Smooth muscle cell (in vitro differentiated cells): ENCODE data around the gene SFT2D3. TPM values are rescaled to one million over a fixed set of nuclear protein-coding genes. Genes with fewer than 3 reads are reported as not detected.
A peak's percentile ranks its signal among the peaks of the same experiment; 100 is the strongest.

Source experiments
- DNase-seq: peaks from one replicate; lab custom pipeline; 2025; ENCODE audit not compliant: unreplicated experiment; lab: John Stamatoyannopoulos, UW
- H2AFZ ChIP-seq: fragments of 200-600 bp; sonication (generic); 2 replicates; pipeline ENCODE4 v1.6.0; 2016; ENCODE audit warnings: antibody characterized with exemption, low read depth, mild to moderate bottlenecking
- H3F3A ChIP-seq: fragments of 200-600 bp; sonication (generic); 2 replicates; pipeline ENCODE4 v1.6.0; 2017; ENCODE audit warnings: antibody characterized with exemption, low read depth
- H3K27ac ChIP-seq: fragments of 200-600 bp; sonication (generic); 2 replicates; pipeline ENCODE4 v1.5.1; 2016; ENCODE audit warnings: low read depth, mild to moderate bottlenecking
- H3K27me3 ChIP-seq: fragments of 200-600 bp; sonication (generic); 2 replicates; pipeline ENCODE4 v1.6.1; 2016; ENCODE audit warnings: low read depth, mild to moderate bottlenecking
- H3K36me3 ChIP-seq: fragments of 200-600 bp; sonication (generic); 2 replicates; pipeline ENCODE4 v1.5.1; 2016; ENCODE audit warnings: low read depth
- H3K4me1 ChIP-seq: fragments of 200-600 bp; sonication (generic); 2 replicates; pipeline ENCODE4 v1.5.1; 2016; ENCODE audit warnings: low read depth
- H3K4me2 ChIP-seq: fragments of 200-600 bp; sonication (generic); 2 replicates; pipeline ENCODE4 v1.6.0; 2016; ENCODE audit warnings: mild to moderate bottlenecking
- H3K4me3 ChIP-seq: fragments of 200-600 bp; sonication (generic); 2 replicates; pipeline ENCODE4 v1.5.1; 2016; ENCODE audit warnings: mild to moderate bottlenecking
- H3K79me2 ChIP-seq: fragments of 200-600 bp; sonication (generic); 2 replicates; pipeline ENCODE4 v1.6.0; 2016; ENCODE audit warnings: low read depth, mild to moderate bottlenecking
- H3K9ac ChIP-seq: fragments of 200-600 bp; sonication (generic); 2 replicates; pipeline ENCODE4 v1.6.0; 2016; ENCODE audit warnings: low read depth
- H3K9me3 ChIP-seq: fragments of 200-600 bp; sonication (generic); replicated peaks from 2 replicates; pipeline ENCODE4 v1.5.1; 2016; ENCODE audit warnings: low read depth
- H4K20me1 ChIP-seq: fragments of 200-600 bp; sonication (generic); 2 replicates; pipeline ENCODE4 v1.6.0; 2016; ENCODE audit warnings: low read depth
- CTCF ChIP-seq: fragments of 200-600 bp; sonication (generic); IDR thresholded peaks from 2 replicates; pipeline ENCODE4 v1.5.1; 2017; ENCODE audit warnings: borderline replicate concordance, mild to moderate bottlenecking, antibody characterized with exemption; ENCODE audit not compliant: insufficient read depth, poor library complexity, severe bottlenecking
- WGBS: methylation state at CpG from one replicate; pipeline ENCODE4 v1.1.7; 2016; ENCODE audit warnings: low lambda C conversion rate; 5-methylcytosine and 5-hydroxymethylcytosine counted together
- polyA plus RNA-seq: library from polyadenylated mRNA; unstranded; fragments of >200 nt; fragmentation: Nextera tagmentation; extraction: Ambion mirVana; gene quantifications from 2 replicates; pipeline ENCODE4 v1.2.1, GENCODE V29; 2016
- total RNA-seq: library from RNA; depleted of rRNA; stranded (reverse); fragments of >200 nt; gene quantifications from 2 replicates; pipeline ENCODE4 v1.2.3, GENCODE V29; 2014

SFT2D3 gene
- total and polyA plus RNA-seq, 2 experiments from 2014 or later: 7.0 TPM; not detected in 1

- no peak for DNase-seq
- H3K9ac ChIP-seq: peak within 1 kb of the TSS; percentile 48
- peak within 1 kb of the TSS; percentile 84 for H2AFZ ChIP-seq
These were observed 25.7 kb upstream of the SFT2D3 start, which contains the start of gene LIMS2 for GRCh38 chr2:127675331-127676261. TSS of gene LIMS2 (minus strand) at chr2:127675530. CDS start at chr2:127675024, 506 bp downstream.

DNA sequence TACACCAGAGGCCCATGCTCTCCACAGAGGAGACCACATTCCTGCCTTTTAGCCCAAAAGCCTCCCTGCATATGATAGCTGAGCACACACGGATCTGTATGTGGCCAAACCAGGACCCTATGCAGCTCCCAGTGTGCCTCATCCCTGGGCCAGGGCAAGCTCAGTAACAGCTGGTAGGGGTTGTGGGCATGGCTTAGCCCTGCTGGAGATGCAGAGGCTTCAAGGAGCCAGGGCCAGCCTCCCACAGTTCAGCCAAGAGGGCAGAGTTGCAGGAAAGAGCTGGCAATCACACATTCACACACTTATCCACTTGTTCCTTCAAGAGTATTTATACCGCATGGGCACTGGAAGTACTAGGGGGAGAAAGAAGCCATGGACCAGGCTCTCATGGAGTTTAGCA, 24.4 kb upstream of the SFT2D3 start:
- WGBS: 92% methylated on average over 2 of the region's 2 CpGs

More at GRCh38 chr2:127675331-127676261, 25.7 kb upstream of the SFT2D3 start, which contains the start of gene LIMS2:
- peak within 1 kb of the TSS; percentile 92 for H3K4me2 ChIP-seq
- H3K4me1 ChIP-seq: no peaks in the 10 kb centered on the region
- peaks cover 13% of the 10 kb centered on the region for H3K27me3 ChIP-seq
- WGBS: 4% methylated on average over 29 of the region's 56 CpGs
- no peaks in the 10 kb centered on the region for H3K36me3 ChIP-seq
- H4K20me1 ChIP-seq: no peaks in the 10 kb centered on the region
- peak within 1 kb of the TSS; percentile 61 for H3K4me3 ChIP-seq
- no peak for TF ChIP-seq CTCF
- H3K27ac ChIP-seq: no peak within 1 kb of the TSS
- H3F3A ChIP-seq: peaks cover 4% of the 10 kb centered on the region
- H3K9me3 ChIP-seq: no peaks in the 10 kb centered on the region
- H3K79me2 ChIP-seq: no peaks in the 10 kb centered on the region

DNA sequence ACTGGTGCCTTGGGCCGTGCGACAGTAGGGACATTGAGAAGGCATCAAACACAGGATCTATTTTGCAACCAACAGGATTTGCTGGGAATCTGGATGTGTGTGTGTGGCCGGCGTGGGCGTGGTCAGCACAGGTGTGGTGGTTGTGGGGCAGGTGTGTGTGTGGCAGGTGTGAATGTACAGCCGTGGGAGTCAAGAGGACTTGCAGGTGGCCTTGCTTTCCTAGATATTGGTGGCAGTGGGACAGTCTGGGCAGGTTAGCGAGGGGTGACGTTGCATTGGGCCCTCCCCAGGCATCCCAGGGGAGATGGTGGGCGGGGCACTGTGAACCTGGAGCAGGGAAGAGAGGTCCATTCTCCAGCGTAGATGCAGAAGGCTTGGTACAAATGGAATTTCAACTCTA, 22.8 kb upstream of the SFT2D3 start:
- peaks cover 10% of the 10 kb centered on the region for H3F3A ChIP-seq
- H3K4me1 ChIP-seq: peaks cover 7% of the 10 kb centered on the region
- H3K36me3 ChIP-seq: no peaks in the 10 kb centered on the region
- no peak overlapping the region for H3K9ac ChIP-seq
- H3K79me2 ChIP-seq: no peaks in the 10 kb centered on the region
- no peak for DNase-seq
- WGBS: 90% methylated on average over 10 of the region's 10 CpGs
- H4K20me1 ChIP-seq: no peaks in the 10 kb centered on the region
- H2AFZ ChIP-seq: no peak overlapping the region
- no peak overlapping the region for H3K4me2 ChIP-seq
- no peaks in the 10 kb centered on the region for H3K9me3 ChIP-seq
- no peak overlapping the region for H3K4me3 ChIP-seq
- no peak overlapping the region for H3K27ac ChIP-seq
- peaks cover 13% of the 10 kb centered on the region for H3K27me3 ChIP-seq
- no peak for TF ChIP-seq CTCF

More for the DNA sequence above, 24.4 kb upstream of the SFT2D3 start:
- Histone ChIP-seq H3K4me3 (no peak overlapping the region), H3K9me3 (no peaks in the 10 kb centered on the region), H3K4me1 (peaks cover 7% of the 10 kb centered on the region), H3K79me2 (no peaks in the 10 kb centered on the region), H3K27me3 (peaks cover 13% of the 10 kb centered on the region), H3K9ac (no peak overlapping the region), H4K20me1 (no peaks in the 10 kb centered on the region), H2AFZ (no peak overlapping the region), H3K27ac (no peak overlapping the region), H3K4me2 (no peak overlapping the region), H3F3A (peaks cover 4% of the 10 kb centered on the region), H3K36me3 (no peaks in the 10 kb centered on the region)
- no peak for DNase-seq
- TF ChIP-seq CTCF: no peak
